Dermis blood vessel endothelial cell (primary cell): Measurements from ENCODE around the gene CDK15. TPM values are rescaled to one million over a fixed set of nuclear protein-coding genes. Genes with fewer than 3 reads are reported as not detected.
"Not testable (repeated sequence)": the region's sequence is repeated elsewhere in the genome, so short reads cannot be mapped to it uniquely, and the experiment has no call there.

ENCODE experiments used
- DNase-seq: peaks from one replicate; pipeline ENCODE4 v3.0.0; 2010
- total RNA-seq: library from RNA; depleted of rRNA; stranded (reverse); fragments of >200 nt; gene quantifications from 2 replicates; pipeline ENCODE4 v1.2.3, GENCODE V29; 2014

Gene CDK15
- not detected in 2 replicates for total RNA-seq

DNA sequence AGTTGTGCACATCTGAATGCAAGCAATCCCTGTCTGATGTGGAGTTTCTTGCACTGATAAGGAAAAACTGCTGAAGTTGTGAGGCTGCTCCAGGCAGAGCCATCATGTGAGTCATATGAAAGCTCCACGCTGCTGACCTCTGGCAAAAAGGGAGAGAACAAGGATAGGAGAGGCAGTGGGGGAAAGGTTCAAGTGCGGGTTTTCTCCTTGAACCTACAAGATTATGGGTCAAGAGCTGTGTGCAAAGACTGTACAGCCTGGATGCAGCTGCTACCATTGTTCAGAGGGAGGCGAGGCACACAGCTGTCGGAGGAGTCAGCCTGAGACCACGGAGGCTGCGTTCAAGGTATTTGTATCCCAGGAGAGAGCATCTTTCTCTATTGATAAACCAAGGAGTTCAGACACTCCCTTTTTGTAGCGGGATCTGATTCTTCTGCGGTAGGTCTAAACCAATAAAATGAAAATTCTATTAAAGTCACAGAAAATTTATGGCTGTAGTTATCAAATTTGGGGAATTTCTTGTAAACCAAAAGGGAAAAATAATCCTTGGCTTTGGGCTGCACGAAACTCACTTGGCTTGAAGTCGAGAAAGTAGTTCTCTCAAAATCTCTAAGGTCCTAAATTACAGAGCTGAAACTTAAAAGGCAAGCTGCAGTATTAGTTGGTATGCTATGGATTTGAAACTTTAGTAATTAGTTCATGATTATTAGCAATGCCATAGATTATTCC, at the start of gene CDK15:
Gene CDK15 (plus strand): TSS at position 96 of the 729 bp plus-strand sequence. CDS start 128 bp downstream, at position 224.
- no peak for DNase-seq

DNA sequence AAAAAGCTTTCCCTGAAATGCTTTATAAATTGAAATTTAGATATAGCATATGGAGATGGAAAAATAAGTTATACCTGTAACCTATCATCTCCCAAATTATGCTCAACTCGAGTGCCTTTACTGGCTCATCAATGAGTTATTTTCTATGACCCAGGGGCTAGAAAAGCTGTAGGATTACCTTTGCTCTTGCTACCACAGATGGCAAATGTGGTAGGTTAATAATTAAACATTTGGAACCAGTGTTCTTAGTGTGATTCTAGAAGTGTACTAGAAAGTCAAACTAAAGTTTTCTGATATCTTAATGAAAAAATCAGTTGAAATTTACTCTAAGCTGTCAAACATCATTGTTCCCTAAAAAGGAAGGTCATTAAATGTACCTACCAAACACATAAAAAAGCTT, 48.1 kb upstream of the CDK15 start:
- no peak for DNase-seq

GRCh38 chr2:201758873-201759272, 47.5 kb upstream of the CDK15 start:
- DNase-seq: no peak

DNA sequence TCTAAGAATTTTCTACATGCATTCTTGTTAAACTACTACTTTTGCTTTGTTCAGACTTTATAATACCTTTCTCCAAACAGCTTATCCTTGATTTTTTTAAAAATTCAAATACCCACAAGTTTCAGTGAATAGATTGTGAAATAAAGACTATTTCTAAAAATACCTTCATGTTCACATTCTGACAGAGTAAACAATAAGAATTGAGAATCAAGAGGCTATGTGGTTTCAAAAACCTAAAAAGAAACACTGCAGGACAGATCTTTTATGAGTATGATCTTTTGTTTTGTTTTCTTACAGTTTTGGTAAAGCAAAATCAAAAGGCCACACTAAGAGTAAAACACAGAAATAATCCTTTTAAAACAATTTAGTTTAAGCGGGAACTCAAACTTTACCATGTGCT, 46.8 kb upstream of the CDK15 start:
- DNase-seq: no peak

- DNase-seq: no peak
These were observed 45.2 kb upstream of the CDK15 start for GRCh38 chr2:201761101-201761500.

DNA sequence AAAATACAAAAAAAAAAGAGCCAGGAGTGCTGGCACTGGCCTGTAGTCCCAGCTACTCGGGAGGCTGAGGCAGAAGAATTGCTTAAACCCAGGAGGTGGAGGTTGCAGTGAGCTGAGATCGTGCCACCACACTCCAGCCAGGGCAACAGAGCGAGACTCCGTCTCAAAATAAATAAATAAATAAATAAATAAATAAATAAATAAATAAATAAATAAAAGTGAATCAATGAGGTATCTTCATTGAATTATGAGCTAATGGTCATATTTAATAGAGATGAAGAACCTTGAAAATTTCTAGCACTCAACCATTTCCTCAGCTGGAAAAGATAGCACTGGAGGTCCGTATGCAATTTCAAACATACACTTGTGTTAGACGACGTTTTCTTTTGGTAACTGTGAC, 41.9 kb upstream of the CDK15 start:
- DNase-seq: not testable (repeated sequence)

- DNase-seq: no peak
These were observed 40.5 kb upstream of the CDK15 start for GRCh38 chr2:201765799-201766198.

DNA sequence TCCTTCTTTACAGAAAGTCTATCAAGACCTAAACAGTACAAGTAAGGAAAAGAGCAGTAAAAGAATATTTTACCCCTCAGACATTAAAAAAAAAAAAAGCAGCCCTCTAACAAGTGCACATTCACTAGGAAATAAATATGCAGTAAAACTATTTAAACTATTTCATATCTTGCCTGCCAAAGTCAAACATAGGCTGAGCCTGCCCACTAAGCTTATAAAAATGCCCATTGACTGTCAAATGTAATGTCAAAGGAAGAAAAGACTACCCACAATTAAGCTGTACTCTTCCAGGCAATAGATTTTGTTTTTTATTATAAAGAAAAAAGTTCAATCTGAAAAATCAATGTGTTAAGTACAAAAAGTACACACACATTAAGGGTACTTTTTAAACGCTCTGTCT, 37.4 kb upstream of the CDK15 start:
- no peak for DNase-seq

GRCh38 chr2:201769666-201770373, 36.5 kb upstream of the CDK15 start:
- DNase-seq: peak; percentile 86

- no peak for DNase-seq
These were observed 32.3 kb upstream of the CDK15 start for GRCh38 chr2:201773990-201774389.

GRCh38 chr2:201774546-201774945, 31.8 kb upstream of the CDK15 start:
- no peak for DNase-seq

DNA sequence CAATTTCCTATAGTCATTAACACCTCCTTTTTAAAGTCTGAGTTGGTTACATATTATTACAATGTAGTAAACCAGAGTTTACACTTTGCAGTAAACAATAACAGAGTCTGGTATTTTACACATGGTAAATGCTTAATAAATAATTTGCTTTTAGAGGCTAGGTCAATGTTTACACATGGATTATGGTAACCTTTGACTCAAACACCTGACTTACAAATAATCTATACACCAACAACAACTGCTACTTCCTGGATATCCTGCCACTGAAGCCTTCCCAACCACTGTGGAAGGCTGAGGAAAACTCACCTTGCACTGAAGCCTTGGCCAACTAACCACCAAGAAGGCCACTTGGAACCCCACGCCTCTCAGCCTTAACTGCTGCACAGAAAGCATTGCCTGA, 31.0 kb upstream of the CDK15 start:
- no peak for DNase-seq

GRCh38 chr2:201777043-201777442, 29.3 kb upstream of the CDK15 start:
- no peak for DNase-seq

- no peak for DNase-seq
These were observed 28.5 kb upstream of the CDK15 start for GRCh38 chr2:201777869-201778268.

GRCh38 chr2:201779901-201780673, 26.2 kb upstream of the CDK15 start:
- DNase-seq: peak; percentile 57

GRCh38 chr2:201780674-201781493, 25.5 kb upstream of the CDK15 start, which contains the start of gene ALS2:
TSS of gene ALS2 (minus strand) at chr2:201780933. CDS start at chr2:201768885, 12,048 bp downstream.
- DNase-seq: peak; percentile 99

- peak; percentile 31 for DNase-seq
These were observed 24.7 kb upstream of the CDK15 start for GRCh38 chr2:201781557-201782051.

DNA sequence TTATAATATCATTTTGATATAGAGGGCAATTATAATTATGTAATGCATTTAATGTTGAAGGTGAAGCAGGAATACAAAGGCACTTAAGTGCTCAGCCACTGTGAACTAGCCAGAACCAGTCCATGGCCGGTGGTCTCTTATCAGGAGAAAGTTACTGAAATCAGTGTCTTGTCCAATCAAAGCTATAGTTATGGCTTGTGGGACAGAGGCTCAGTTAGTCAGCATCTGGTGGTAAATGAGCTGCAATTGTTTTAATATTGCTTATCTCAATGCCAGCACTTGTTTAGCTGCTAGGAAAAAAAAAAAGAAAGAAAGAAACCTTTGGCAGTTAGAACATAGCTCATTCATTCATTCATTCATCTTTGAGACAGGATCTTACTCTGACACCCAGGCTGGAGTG, 21.8 kb upstream of the CDK15 start:
- no peak for DNase-seq

DNA sequence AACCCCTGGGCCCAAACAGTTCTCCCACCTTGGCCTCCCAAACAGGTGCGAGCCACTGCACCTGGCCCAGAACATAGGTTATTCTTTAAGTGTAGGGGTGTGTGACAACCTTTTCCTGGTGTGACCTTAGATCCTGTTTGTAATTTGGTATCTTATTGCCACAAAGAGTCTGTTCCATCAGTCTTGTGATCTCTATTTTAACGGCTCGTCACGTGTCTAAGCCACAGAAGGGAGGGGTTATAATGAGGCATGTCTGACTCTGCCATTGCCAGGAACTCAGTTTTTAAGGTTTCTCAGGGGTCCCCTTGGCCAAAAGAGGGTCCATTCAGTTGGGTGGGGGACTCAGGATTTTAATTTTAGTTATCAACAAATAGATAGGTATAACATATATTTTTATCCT, 21.2 kb upstream of the CDK15 start:
- DNase-seq: no peak

- DNase-seq: peak; percentile 27
These were observed 19.9 kb upstream of the CDK15 start for GRCh38 chr2:201786471-201786870.

- DNase-seq: no peak
These were observed 18.0 kb upstream of the CDK15 start for GRCh38 chr2:201788371-201788770.

DNA sequence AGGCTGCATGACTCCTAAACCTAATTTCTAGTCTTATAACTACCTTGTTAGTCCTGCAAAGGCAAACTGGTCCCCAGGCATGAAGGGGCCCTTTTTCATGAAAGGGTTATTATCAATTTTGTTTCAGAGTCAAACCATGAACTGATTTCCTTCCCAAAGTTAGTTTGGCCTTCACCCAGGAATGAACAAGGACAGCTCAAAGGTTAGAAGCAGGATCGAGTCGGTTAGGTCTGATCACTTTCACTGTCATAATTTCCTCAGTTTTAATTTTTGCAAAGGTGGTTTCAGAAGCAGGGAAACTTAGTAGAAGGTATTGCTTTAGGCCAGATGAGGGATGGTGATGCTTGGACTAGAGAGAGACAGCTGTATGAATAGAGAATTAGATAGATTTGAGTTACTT, 16.9 kb upstream of the CDK15 start:
- DNase-seq: no peak
